Endothelial cell of umbilical vein (primary cell): ENCODE results near the gene APOB. TPM values are rescaled to one million over a fixed set of nuclear protein-coding genes. Genes with fewer than 3 reads are reported as not detected.

Experiments
- BruUV-seq: library from RNA; stranded (reverse); fragments of 400-500 nt; replicated peaks from 2 replicates; lab custom pipeline; 2021; lab: Mats Ljungman, UMichigan
- CTCF ChIA-PET: fragments of 300-600, 350-600 bp; sonication (Branson Sonifier 250); formaldehyde crosslinking; loops from one replicate; lab custom pipeline; 2021; ENCODE audit warnings: antibody characterized with exemption, inconsistent platforms; lab: Charles Lee
- POLR2A ChIA-PET: fragments of 300-600, 350-600 bp; sonication (Branson Sonifier 250); formaldehyde crosslinking; loops from one replicate; lab custom pipeline; 2021; ENCODE audit warnings: antibody characterized with exemption, inconsistent platforms; lab: Charles Lee
- DNase-seq: peaks from one replicate; pipeline ENCODE4 v3.0.0-alpha.2; 2011; ENCODE audit warnings: low read depth, low spot score
- FAIRE-seq: peaks from 2 replicates; lab custom pipeline; 2011; peaks lifted over from hg19 to GRCh38; lab: Jason Lieb, UNC
- H2AFZ ChIP-seq: 2 replicates; pipeline ENCODE4 v1.6.0; 2012; ENCODE audit warnings: low read depth, low read length, control low read depth, inconsistent platforms
- H3K27ac ChIP-seq: 2 replicates; pipeline ENCODE4 v1.5.1; 2011; ENCODE audit warnings: low read depth, mild to moderate bottlenecking, control low read depth, low read length, moderate library complexity; ENCODE audit not compliant: insufficient read depth
- H3K27me3 ChIP-seq, 2 experiments: 2 replicates each; pipeline versions ENCODE4 v1.6.0 to v1.6.1; 2011; ENCODE audit warnings: low read length in 2 of 2, mixed read lengths in 1 of 2; ENCODE audit not compliant: control insufficient read depth in 2 of 2, insufficient read depth in 2 of 2
- H3K36me3 ChIP-seq, 2 experiments: 2 replicates in 1 of 2; 3 replicates in 1 of 2; pipeline ENCODE4 v1.5.1; 2011; ENCODE audit warnings: low read length in 2 of 2, mild to moderate bottlenecking in 1 of 2, moderate library complexity in 1 of 2; ENCODE audit not compliant: control insufficient read depth in 2 of 2, insufficient read depth in 2 of 2; ENCODE audit errors: extremely low read depth in 1 of 2
- H3K4me1 ChIP-seq: 3 replicates; pipeline ENCODE4 v1.5.1; 2011; ENCODE audit warnings: mild to moderate bottlenecking, low read length; ENCODE audit not compliant: control insufficient read depth, insufficient read depth; ENCODE audit errors: extremely low read depth
- H3K4me2 ChIP-seq: 2 replicates; pipeline ENCODE4 v1.6.1; 2011; ENCODE audit warnings: low read length, control low read depth, mixed read lengths; ENCODE audit not compliant: insufficient read depth
- H3K4me3 ChIP-seq, 3 experiments: fragments of 200-600 bp in 1 of 3; sonication (generic), shearing (Covaris generic) in 1 of 3; replicated peaks in 1 of 3; 2 replicates each; pipeline ENCODE4 v1.5.1; 2011 to 2016; ENCODE audit warnings: control low read depth in 3 of 3, low read length in 3 of 3, mild to moderate bottlenecking in 2 of 3, inconsistent platforms in 1 of 3, low read depth in 1 of 3, moderate library complexity in 1 of 3; ENCODE audit not compliant: insufficient read depth in 1 of 3
- H3K79me2 ChIP-seq: 2 replicates; pipeline ENCODE4 v1.6.0; 2012; ENCODE audit warnings: low read length, inconsistent platforms; ENCODE audit not compliant: control insufficient read depth, insufficient read depth
- H3K9ac ChIP-seq: replicated peaks from 2 replicates; pipeline ENCODE3; 2011; ENCODE audit warnings: low read length, control low read depth; ENCODE audit not compliant: insufficient read depth; ENCODE audit errors: extremely low read depth
- H3K9me1 ChIP-seq: replicated peaks from 3 replicates; pipeline ENCODE4 v1.6.0; 2011; ENCODE audit warnings: mild to moderate bottlenecking, low read length; ENCODE audit not compliant: control insufficient read depth, insufficient read depth; ENCODE audit errors: extremely low read depth
- H3K9me3 ChIP-seq: replicated peaks from 2 replicates; pipeline ENCODE4 v1.5.1; 2012; ENCODE audit warnings: low read length, inconsistent platforms; ENCODE audit not compliant: control insufficient read depth, insufficient read depth
- H4K20me1 ChIP-seq: replicated peaks from 2 replicates; pipeline ENCODE3; 2011; ENCODE audit warnings: mild to moderate bottlenecking, low read length; ENCODE audit not compliant: control insufficient read depth, insufficient read depth; ENCODE audit errors: extremely low read depth
- EZH2 ChIP-seq: IDR thresholded peaks from 2 replicates; pipeline ENCODE4 v1.6.1; 2012; ENCODE audit warnings: borderline replicate concordance, low read depth, mild to moderate bottlenecking, moderate library complexity, low read length, inconsistent platforms; ENCODE audit not compliant: severe bottlenecking
- FOS ChIP-seq: IDR thresholded peaks from 2 replicates; pipeline ENCODE4 v1.6.1; 2011; ENCODE audit warnings: mild to moderate bottlenecking, low read length, moderate library complexity, borderline replicate concordance; ENCODE audit not compliant: insufficient read depth
- GATA2 ChIP-seq: IDR thresholded peaks from 2 replicates; pipeline ENCODE4 v1.7.0; 2011; ENCODE audit warnings: low read depth, mild to moderate bottlenecking, moderate library complexity, mixed read lengths, low read length; ENCODE audit not compliant: insufficient read length, insufficient read depth
- JUN ChIP-seq: IDR thresholded peaks from 2 replicates; pipeline ENCODE4 v1.6.1; 2011; ENCODE audit warnings: borderline replicate concordance, low read depth; ENCODE audit not compliant: insufficient read length, insufficient read depth
- MYC ChIP-seq: IDR thresholded peaks from one replicate; pipeline ENCODE4 v1.6.1; 2011; ENCODE audit warnings: mild to moderate bottlenecking, low read depth, low read length
- POLR2A ChIP-seq: IDR thresholded peaks from 2 replicates; pipeline ENCODE4 v1.6.1; 2012; ENCODE audit warnings: low read depth, mild to moderate bottlenecking, control low read depth, low read length
- POLR2AphosphoS5 ChIP-seq: IDR thresholded peaks from 2 replicates; pipeline ENCODE4 v1.6.1; 2012; ENCODE audit warnings: low read depth, mild to moderate bottlenecking, control low read depth, low read length, moderate library complexity; ENCODE audit not compliant: insufficient read depth
- dilution Hi-C: fragments of 300-500 bp; cut with MboI; formaldehyde crosslinking; loops from one replicate; pipeline ENCODE4 v1.15.0; 2019; ENCODE audit warnings: low sequenced_read_pairs; ENCODE audit not compliant: extremely low pct_ligation_motif_present
- intact Hi-C: fragments of 100-400 bp; cut with micrococcal nuclease; formaldehyde crosslinking; loops from one replicate; pipeline ENCODE4 v1.10.0; 2022
- polyA plus RNA-seq, 4 experiments: library from polyadenylated mRNA; depleted of rRNA in 3 of 4; stranded (reverse) in 3 of 4; unstranded in 1 of 4; fragments of >200 nt; gene quantifications; 2 replicates each; pipeline versions ENCODE4 v1.2.1 to v1.2.3, GENCODE V29; 2011 to 2012; ENCODE audit warnings: missing spikeins in 1 of 4
- total RNA-seq: library from RNA; stranded (reverse); gene quantifications from 2 replicates; pipeline ENCODE4 v1.2.3, GENCODE V29; 2021
- TF ChIP-seq, protein P1 (sequence below), 2 donors: IDR thresholded peaks; 1 replicate in 1 of 2; 2 replicates in 1 of 2; pipeline ENCODE4 v1.5.1; 2011; ENCODE audit warnings: low read length in 2 of 2, mild to moderate bottlenecking in 2 of 2, moderate library complexity in 2 of 2, control low read depth in 1 of 2, inconsistent platforms in 1 of 2, low read depth in 1 of 2; ENCODE audit not compliant: insufficient read depth in 1 of 2; ENCODE audit errors: extremely low read depth in 1 of 2
- TF ChIP-seq, protein P2 (sequence below): IDR thresholded peaks from 2 replicates; pipeline ENCODE4 v1.6.1; 2011; ENCODE audit not compliant: insufficient read depth, insufficient read length

APOB gene
- total and polyA plus RNA-seq, 2 donors (not counting 3 experiments of a cell fraction or from before 2014, with no cell fraction given) = 0.07 to 0.09 TPM

DNA sequence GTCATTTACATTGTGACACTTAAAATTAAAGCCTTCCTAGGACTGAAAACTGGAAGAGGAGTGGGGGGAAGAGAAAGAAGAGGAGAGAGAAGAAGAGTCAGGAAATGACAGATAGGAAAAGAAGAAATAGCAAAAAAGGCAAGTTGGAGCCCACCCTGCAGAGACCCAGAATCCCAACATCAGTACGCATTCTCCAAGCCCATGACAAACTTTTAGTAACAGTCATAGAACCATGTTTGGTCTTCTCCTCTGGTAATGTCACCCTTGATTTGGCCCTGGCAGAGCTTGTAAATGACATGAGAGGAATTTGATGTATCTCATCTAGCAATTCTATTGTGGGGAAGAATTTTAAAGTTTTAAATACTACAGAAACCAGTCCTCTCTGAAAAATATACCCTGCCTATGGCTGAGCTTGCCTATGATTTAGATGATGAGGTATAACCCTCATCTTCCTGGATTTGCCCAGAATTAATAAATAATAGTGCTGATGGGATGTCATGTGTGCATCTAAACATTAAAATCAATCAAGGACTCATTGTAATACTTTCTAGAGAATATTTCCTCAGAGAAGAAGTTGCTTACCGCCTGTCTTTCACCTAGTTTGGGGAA is 40.2 kb downstream of the APOB start:
- Histone ChIP-seq H3K27me3 (no peaks in the 10 kb centered on the region), H3K4me2 (no peak overlapping the region), H3K4me1 (no peaks in the 10 kb centered on the region), H3K9me3 (no peaks in the 10 kb centered on the region), H3K9me1 (no peaks in the 10 kb centered on the region), H3K27ac (no peak overlapping the region), H2AFZ (no peak overlapping the region), H3K4me3 (no peak overlapping the region), H3K9ac (no peak overlapping the region), H3K79me2 (no peaks in the 10 kb centered on the region), H4K20me1 (no peaks in the 10 kb centered on the region), H3K36me3 (no peaks in the 10 kb centered on the region)
- CTCF ChIA-PET = no interaction called here
- dilution Hi-C loops (no loop called here), intact Hi-C loops (no loop called here)
- no peak for DNase-seq
- no peak for FAIRE-seq
- BruUV-seq = no TSS peak
- POLR2A ChIA-PET = no interaction called here
- no peak for TF ChIP-seq POLR2A
- no peak for TF ChIP-seq POLR2AphosphoS5
- TF ChIP-seq, protein P1, sequence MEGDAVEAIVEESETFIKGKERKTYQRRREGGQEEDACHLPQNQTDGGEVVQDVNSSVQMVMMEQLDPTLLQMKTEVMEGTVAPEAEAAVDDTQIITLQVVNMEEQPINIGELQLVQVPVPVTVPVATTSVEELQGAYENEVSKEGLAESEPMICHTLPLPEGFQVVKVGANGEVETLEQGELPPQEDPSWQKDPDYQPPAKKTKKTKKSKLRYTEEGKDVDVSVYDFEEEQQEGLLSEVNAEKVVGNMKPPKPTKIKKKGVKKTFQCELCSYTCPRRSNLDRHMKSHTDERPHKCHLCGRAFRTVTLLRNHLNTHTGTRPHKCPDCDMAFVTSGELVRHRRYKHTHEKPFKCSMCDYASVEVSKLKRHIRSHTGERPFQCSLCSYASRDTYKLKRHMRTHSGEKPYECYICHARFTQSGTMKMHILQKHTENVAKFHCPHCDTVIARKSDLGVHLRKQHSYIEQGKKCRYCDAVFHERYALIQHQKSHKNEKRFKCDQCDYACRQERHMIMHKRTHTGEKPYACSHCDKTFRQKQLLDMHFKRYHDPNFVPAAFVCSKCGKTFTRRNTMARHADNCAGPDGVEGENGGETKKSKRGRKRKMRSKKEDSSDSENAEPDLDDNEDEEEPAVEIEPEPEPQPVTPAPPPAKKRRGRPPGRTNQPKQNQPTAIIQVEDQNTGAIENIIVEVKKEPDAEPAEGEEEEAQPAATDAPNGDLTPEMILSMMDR (IDR thresholded peaks at IDR 0.05; ENCODE audit: extremely low read depth in 1 of 2, insufficient read depth in 1 of 2, low read depth in 1 of 2, low read length in 2 of 2) = no peak
- TF ChIP-seq EZH2 = no peak
- TF ChIP-seq FOS = no peak
- TF ChIP-seq JUN = no peak
- TF ChIP-seq, protein P2, sequence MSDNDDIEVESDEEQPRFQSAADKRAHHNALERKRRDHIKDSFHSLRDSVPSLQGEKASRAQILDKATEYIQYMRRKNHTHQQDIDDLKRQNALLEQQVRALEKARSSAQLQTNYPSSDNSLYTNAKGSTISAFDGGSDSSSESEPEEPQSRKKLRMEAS = no peak
- TF ChIP-seq MYC = no peak
- no peak for TF ChIP-seq GATA2
